GDM1 (cell line): ENCODE measurements around the gene AOC3.
"Not testable (repeated sequence)": the region's sequence is repeated elsewhere in the genome, so short reads cannot be mapped to it uniquely, and the experiment has no call there.

Experiments
- DNase-seq: peaks from one replicate; lab custom pipeline; 2025; lab: John Stamatoyannopoulos, UW

The AOC3 gene

DNA sequence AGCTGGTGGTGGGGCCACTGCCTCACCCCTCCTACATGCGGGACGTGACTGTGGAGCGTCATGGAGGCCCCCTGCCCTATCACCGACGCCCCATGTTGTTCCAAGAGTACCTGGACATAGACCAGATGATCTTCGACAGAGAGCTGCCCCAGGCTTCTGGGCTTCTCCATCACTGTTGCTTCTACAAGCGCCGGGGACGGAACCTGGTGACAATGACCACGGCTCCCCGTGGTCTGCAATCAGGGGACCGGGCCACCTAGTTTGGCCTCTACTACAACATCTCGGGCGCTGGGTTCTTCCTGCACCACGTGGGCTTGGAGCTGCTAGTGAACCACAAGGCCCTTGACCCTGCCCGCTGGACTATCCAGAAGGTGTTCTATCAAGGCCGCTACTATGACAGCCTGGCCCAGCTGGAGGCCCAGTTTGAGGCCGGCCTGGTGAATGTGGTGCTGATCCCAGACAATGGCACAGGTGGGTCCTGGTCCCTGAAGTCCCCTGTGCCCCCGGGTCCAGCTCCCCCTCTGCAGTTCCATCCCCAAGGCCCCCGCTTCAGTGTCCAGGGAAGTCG, 16.8 kb downstream of the AOC3 start:
- DNase-seq: not testable (repeated sequence)

DNA sequence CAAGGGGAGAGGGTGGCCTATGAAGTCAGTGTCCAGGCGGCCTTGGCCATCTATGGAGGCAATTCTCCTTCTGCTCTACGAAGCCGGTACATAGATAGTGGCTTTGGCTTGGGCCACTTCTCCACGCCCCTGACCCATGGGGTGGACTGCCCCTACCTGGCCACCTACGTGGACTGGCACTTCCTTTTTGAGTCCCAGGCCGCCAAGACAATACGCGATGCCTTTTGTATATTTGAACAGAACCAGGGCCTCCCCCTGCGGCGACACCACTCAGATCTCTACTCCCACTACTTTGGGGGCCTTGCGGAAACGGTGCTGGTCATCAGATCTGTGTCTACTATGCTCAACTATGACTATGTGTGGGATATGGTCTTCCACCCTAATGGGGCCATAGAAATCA, 17.3 kb downstream of the AOC3 start:
- DNase-seq: no peak

DNA sequence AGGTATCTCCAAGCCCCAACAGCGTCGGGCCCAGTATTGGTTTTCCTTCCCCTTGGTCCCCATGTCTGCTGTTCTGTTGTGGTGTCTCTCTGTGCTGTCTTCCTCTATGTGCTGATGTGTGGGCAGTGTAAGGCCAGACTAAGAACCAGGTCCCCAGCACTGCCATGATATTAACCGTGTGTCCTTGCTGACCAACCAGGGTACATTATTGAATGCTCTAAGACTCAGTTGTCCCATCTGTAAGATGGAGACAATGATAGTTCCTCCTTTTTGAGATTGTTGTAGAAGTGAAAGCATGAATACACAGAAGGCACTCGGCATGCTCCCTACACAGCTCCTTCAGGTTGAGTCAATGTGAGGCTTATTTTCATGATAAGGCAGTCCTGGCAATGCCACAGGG, 20.6 kb downstream of the AOC3 start:
- DNase-seq: no peak

DNA sequence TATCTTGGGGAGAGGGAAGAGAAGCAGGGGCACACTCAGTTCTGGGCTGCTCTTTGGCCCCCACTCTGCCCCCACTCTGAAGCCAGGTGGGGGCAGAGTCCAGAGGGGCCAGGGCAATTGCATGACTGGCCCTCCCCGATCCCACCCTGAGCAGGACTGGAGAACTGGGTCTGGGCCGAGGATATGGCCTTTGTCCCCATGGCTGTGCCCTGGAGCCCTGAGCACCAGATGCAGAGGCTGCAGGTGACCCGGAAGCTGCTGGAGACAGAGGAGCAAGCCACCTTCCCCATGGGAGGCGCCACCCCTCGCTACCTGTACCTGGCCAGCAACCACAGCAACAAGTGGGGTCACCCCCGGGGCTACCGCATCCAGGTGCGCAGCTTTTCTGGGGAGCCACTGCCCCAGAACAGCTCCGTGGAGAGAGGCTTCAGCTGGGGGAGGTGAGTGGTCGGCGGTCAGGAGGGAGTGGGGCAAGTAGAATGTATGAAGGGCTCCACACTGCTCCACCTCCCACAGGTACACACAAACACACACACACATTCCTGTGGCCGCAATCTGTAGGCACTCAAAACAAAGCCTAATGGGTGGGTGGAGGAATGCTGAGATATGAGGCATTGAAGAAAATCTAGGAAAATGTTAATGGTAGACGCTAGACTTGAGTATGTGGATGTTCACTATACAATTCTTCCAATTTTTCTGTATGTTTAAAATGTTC, 21.4 kb downstream of the AOC3 start:
- DNase-seq: no peak

DNA sequence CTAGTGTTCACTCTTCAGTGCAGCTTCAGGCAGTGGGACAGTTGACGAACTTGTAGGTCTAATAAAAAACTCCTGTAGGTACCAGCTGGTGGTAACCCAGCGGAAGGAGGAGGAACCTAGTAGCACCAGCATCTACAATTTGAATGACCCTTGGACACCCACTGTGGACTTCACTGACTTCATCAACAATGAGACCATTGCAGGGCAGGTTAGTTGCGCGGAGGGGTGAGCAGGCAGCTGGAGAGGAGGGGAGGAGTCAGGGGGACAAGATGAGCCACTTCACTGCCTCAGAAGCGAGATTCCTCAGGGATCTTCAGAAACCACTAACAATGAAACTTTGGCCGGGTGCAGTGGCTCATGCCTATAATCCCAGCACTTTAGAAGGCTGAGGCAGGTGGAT, 22.3 kb downstream of the AOC3 start:
- DNase-seq: no peak

DNA sequence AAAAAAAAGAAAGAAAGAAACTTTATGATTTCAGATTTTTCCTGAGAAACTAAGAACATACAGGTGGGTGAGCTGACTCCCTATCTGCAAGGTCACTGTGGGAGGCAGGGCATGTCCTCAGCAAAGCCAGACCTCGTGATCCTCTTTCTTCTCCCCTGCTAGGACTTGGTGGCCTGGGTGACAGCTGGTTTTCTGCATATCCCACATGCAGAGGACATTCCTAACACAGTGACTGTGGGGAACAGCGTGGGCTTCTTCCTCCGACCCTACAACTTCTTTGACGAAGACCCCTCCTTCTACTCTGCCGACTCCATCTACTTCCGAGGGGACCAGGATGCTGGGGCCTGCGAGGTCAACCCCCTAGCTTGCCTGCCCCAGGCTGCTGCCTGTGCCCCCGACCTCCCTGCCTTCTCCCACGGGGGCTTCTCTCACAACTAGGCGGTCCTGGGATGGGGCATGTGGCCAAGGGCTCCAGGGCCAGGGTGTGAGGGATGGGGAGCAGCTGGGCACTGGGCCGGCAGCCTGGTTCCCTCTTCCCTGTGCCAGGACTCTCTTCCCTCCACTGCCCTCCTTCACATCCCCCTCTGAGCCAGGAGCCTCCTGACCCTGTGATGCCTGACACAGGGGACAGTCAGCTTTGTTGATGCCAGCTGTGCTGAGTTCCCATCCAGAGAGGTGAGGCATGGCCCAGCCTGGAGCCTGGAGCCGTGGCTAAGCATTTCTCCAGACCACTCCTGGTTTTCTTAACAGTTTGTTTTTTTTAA, 23.1 kb downstream of the AOC3 start:
- DNase-seq: not testable (repeated sequence)

DNA sequence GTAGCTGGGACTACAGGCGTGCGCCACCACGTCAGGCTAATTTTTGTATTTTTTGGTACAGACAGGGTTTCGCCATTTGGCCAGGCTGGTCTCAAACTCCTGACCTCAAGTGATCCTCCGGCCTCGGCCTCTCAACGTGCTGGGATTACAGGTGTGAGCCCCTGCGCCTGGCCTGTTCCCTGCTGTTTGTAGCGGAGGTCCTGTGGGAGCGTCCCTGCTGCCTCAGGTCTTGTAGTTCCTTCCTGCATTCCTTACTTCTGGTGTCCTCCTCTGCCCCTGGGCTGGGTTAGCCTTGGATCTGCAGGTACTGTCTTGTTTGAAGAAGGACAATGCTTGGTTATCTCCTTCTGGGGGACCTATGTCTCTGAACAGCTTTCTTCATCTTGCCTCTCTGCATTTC, 26.0 kb downstream of the AOC3 start:
- DNase-seq: no peak

DNA sequence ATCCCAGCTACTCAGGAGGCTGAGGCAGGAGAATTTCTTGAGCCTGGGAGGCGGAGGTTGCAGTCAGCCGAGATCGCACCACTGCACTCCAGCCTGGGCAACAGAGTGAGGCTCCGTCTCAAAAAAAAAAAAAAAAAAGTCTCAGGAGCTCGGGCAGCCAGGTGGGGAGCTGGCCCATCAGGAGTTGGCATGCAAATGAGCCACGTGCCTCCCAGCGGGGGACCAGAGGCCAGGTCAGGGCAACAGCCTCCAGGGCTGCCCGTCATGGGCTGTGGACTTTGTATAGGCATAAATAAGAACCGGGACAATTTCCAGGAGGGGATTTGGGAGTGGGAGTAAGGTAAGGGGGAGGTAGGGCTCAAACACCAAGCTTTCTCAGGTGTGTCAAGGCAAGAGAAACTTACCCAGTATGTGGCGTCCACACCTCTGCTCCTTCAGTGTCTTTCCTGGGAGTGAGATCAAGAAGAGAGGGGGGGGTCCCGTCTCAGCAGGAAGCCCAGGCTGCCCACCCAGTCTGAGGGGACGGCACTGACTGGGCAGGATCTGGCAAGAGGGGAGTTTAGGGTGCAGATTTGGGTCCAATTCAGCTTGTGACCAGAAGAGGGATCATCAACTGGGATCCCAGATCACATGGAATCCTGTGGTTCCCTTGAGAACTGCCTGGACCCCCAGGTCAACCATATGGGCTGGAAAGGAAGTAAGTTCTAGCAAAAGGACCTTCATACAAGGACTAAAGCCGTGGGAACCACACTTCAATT, 27.3 kb downstream of the AOC3 start:
- no peak for DNase-seq

DNA sequence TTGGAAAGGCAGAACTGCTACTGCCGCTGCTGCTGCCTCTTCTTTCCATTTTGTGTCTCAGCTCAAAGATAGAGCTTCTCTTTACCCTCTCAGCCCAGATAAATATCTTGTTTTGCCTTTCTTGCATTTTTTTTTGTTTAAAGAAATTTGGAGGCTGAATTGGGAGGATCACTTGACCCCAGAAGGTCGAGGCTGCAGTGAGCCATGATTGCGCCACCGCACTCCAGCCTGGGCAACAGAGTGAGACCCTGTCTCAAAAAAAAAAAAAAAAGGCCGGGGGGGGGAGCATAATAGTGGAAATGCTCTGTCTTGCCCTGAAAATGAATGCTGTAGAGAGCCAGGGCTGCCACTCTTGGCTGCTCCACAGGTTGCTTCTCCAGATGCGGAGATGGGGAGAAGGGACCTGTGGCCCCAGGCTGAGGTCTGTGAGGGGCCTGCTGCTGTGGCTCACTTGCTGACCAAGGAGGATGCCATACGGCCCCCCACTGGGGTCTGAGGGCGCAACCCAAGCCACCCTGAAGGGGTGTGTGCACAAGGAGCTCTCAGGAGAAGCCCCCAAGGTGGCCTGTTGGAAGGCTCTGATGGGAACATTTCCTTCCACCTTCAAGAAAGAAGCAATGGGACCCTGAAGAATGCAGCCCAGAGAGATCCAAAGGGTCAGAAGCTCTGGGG, 28.1 kb downstream of the AOC3 start:
- no peak for DNase-seq

DNA sequence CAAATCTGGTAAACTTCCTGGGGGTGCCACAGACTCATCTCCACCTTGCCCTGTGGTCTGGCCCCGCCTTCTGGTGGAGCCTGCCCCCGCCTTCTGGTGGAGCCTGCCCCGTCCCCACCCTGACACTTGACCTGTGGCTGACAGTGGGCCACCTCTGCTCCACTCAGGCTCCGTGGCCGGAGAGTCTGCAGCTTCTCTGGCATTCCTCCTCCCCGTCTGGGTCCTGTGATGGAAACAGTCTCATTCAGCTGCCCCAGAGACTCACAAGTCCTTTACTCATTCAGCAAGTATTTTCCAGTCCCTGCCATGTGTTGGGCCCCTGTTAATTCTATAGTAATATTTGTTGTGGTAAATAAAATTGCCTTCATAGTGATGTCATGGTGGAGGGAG, 28.6 kb downstream of the AOC3 start:
- no peak for DNase-seq

DNA sequence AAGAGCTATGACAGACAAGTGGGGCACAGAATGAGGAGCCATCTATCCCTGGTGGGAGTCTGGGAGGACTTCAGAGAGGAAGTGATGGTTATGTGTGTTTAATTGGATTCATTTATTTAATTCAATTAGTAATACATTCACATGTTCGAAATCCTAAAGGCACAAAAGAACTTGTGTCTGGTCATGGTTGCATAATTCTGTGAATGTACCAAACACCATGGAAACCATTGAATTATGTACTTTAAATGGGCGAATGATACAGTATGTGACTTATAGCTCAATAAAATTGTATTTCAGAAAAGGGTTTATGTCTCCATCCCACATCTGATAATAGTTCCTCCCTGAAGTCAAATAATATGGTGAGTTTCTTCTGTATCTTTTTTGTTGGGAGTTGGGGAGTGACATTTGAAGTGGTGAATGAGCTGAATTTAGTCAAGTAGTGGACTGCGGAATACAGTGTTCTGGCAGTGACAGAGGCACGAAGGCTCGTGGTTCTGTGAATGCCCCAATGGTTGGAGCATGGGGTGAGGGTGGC, 29.8 kb downstream of the AOC3 start:
- no peak for DNase-seq

DNA sequence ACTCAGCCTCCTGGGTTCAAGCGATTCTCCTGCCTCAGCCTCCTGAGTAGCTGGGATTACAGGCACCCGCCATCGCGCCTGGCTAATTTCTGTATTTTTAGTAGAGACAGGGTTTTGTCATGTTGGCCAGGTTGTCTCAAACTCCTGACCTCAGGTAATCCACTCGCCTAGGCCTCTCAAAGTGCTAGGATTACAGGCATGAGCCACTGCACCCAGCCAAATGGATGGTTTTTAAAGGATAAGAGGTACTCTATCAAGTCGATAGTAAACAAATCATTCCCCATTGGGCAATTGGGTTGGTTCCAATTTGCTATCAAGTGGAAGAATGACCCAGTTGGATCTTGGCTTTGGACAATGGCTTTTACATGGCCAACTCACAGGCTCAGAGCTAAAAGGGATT, 30.7 kb downstream of the AOC3 start:
- DNase-seq: not testable (repeated sequence)

DNA sequence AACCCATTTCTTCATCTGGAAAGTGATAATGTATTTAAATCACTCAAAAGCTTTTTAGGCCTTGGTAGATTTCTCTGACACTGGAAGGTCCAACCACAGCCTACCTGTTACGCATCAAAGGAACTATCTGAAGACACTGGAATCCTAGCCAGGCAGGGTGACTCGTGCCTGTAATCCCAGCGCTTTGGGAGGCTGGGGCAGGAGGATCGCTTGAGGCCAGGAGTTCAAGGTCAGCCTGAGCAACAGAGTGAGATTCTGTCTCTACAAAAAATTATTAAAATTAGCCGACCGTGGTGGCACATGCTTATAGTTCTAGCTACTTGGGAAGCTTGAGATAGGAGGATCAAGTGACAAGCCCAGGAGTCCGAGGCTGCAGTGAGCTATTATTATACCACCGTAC, 31.2 kb downstream of the AOC3 start:
- DNase-seq: no peak

DNA sequence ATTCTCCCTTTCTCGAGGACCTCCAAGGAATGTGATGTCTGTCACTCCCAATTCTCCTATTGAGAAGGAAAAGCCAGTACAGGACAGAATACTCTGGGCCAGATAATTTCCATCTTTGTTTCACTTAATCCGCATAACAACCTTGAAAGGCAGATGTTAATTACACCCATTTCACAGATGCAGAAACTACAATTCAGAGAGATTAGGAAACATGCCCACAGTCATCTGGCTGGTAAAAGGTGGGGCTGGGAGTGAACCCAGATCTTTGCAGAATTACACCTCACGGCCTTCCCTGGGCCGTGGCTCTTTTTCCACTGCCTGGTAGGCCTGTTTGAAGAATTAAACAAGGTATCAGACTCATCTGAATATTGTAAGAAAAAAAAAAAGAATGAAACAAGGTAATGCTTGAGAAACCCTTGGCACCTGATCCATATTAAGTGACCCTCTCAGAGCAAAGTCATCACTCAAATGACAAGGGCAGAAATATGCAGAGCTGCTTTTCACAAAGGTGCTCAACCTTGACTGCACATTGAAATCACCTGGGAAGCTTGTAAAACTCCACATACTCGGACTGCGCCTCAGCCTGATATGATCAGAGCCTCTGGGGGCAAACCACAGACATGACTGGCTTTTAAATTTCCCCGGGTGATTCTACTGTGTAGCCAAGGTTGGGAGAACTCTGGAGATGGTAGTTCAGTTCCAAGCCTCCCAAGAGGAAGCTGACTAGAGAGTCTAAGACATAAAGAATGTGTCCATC, 33.0 kb downstream of the AOC3 start:
- DNase-seq: no peak

DNA sequence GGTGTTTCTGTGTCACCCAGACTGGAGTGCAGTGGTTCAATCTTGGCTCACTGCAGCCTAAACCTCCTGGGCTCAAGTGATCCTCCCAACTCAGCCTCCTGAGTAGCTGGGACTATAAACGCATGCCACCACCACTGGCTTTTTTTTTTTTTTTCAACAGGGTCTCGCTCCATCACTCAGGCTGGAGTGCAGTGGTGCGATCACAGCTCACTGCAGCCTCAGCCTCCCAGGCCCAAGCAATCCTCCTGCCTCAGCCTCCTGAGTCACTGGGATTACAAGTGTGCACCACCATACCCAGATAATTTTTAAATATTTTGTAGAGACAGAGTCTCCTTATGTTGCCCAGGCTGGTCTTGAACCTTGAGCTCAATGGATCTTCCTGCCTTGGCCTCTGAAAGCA, 34.8 kb downstream of the AOC3 start:
- DNase-seq: not testable (repeated sequence)

DNA sequence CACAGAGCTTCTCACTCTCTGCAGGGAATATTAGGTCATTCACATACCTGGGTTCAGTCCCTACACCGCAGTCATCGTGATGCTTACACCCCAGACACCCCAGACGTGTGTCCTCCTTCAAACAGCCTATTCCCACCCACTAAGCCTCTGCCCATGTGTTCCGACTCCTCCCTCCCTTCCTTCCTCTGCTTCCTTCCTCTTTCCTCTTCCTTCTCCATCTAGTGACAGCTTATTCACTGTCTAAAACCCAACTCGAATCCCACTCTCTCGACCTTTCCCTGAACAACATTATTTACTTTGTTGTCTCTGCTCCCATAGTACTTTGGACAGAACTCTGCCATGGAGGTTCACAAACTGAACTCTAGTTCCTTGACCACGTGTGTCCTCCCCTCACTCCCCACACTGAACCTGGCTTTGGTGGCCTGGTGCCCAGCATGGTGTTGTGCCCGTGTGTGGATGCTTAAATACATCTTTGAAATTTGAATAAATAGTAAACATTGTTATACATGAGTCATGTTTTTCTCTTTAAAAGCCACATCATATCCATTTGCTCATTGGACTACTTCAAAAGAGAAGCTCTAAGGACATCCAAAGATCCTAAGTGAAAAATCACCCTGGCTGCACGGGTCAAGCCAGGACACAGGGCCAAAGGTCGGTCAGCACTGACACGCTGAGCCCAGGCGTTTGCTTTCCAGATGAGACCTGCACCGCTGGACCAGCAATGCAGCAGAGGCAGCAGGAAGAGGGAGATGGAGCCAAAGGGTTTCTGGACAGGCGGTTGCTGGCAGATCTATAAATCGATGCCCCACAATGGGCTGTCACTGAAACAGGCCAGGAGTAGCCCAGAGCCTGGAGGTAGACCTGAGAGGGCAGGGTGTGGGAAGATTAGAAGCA, 35.5 kb downstream of the AOC3 start:
- peak; percentile 65 for DNase-seq

DNA sequence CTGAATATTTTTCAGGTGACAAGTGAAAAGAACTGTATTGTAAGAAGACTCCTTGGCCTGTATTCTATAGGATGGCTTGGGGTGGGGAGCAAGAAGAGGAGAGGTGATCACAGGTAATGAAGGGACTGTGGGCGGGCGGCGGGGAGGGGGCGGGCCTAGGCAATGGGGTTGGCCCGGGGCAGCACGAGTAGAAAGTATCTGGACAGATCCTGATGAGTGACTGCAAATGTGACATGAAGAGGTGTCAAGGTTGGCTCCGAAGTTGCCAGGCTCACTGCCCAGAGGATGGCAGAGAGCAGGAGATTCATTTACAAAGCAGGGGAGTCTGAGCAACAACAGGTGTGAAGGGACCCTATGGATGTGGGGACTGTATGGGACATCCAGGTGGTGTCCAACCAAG, 38.8 kb downstream of the AOC3 start:
- DNase-seq: no peak

DNA sequence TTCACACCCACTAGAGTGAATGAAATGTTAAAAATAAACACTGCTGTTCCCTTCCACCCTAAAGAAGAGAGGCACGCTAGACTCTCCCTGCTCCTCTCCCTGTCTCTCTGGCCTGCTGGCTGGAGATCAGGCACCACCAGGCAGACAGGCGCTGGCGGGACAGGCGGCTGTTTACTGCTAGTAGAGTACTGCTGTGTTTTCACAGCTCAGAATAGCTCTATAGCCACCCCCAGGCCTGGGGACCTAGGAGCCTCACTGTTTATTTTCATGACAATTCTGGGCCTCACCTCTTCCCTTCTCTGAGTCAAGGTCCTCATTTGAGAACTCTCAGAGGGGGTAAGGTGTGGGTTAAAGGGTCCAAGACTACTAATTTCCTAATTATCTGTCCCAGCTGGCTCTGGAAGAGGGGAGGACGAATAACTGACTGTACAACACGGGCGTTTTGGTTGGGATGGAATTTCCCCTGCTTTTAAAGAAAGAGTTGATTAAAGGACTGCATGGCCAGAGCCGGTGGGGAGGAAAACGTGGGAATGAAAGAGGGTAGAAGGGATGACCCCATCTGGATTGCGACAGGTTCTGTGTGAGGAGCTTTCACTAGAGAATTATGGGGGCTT, 40.6 kb downstream of the AOC3 start:
- DNase-seq: peak; percentile 14

DNA sequence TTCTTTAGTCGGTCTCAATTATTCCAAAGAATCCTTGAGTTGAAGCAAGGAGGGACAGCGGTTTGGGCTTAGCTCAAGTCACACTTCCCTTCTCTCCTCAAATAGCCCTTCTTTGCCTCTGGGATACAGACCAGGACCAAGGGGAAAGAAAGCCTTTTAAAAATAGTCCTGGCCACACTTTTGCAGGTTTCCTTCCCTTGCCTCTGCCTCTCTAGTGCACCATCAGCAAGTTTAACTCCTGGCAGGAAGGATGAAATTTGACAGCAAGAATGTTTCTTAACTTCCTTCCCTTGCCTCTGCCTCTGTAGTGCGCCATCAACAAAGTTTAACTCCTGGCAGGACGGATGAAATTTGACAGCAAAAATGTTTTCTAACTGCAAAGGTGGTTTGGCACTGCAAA, 42.4 kb downstream of the AOC3 start:
- peak; percentile 67 for DNase-seq
